ENCODE results near the gene MAFG. TPM values are rescaled to one million over a fixed set of nuclear protein-coding genes. Genes with fewer than 3 reads are reported as not detected.

The MAFG gene
- total and polyA plus RNA-seq, 9 of the 15 experiments (the other 6 are each of a cell fraction or from before 2014, with no cell fraction given): 1.1 to 58.1 (median 24.9) TPM

DNA sequence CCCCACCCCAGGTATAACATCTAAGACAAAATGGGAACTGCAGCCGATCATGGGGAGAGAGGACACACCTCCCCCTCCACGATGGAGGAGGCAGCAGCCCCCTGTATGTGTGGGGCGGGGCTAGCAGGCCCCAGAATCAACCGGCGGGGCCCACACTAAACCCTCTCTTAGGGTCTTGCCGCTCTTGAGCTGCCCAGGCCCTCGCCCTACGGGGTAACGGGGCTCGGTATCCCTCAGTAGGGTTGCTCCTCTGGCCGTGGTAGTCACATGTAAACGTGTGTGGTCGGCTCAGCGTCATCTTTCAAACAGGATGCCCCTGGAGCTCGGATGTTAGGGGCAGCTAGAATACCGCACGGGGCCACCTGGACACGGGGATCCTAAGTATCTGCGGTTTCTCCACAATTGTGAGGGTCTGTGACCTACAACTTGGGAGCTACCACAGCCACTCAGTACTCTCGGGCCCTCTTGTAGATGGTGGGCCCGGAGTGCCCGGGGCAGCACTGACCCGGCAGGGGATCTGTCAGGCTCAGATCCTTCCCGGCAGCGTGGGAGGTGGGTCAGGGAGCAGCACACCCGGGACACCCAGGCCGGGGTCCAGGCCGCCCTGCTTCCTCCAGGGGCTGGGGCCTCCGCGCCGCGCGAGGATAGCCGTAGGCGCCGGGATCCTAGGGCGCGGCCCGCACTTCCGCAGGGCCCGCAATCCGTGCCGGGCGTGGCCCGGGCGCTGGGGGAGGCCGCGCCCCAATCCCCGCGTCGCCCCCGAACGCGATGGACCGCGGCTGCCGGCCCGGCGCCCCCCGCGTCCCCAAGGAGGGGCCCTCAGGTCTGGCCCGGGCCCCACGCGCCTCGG is 57.2 kb downstream of the MAFG start (continued):
- TF ChIP-seq, protein P1, sequence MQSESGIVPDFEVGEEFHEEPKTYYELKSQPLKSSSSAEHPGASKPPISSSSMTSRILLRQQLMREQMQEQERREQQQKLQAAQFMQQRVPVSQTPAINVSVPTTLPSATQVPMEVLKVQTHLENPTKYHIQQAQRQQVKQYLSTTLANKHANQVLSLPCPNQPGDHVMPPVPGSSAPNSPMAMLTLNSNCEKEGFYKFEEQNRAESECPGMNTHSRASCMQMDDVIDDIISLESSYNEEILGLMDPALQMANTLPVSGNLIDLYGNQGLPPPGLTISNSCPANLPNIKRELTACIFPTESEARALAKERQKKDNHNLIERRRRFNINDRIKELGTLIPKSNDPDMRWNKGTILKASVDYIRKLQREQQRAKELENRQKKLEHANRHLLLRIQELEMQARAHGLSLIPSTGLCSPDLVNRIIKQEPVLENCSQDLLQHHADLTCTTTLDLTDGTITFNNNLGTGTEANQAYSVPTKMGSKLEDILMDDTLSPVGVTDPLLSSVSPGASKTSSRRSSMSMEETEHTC (IDR thresholded peaks at IDR 0.05): no peak
- no peak for TF ChIP-seq GTF2E2 (tag; IDR thresholded peaks at IDR 0.05)
- TF ChIP-seq, protein P2, sequence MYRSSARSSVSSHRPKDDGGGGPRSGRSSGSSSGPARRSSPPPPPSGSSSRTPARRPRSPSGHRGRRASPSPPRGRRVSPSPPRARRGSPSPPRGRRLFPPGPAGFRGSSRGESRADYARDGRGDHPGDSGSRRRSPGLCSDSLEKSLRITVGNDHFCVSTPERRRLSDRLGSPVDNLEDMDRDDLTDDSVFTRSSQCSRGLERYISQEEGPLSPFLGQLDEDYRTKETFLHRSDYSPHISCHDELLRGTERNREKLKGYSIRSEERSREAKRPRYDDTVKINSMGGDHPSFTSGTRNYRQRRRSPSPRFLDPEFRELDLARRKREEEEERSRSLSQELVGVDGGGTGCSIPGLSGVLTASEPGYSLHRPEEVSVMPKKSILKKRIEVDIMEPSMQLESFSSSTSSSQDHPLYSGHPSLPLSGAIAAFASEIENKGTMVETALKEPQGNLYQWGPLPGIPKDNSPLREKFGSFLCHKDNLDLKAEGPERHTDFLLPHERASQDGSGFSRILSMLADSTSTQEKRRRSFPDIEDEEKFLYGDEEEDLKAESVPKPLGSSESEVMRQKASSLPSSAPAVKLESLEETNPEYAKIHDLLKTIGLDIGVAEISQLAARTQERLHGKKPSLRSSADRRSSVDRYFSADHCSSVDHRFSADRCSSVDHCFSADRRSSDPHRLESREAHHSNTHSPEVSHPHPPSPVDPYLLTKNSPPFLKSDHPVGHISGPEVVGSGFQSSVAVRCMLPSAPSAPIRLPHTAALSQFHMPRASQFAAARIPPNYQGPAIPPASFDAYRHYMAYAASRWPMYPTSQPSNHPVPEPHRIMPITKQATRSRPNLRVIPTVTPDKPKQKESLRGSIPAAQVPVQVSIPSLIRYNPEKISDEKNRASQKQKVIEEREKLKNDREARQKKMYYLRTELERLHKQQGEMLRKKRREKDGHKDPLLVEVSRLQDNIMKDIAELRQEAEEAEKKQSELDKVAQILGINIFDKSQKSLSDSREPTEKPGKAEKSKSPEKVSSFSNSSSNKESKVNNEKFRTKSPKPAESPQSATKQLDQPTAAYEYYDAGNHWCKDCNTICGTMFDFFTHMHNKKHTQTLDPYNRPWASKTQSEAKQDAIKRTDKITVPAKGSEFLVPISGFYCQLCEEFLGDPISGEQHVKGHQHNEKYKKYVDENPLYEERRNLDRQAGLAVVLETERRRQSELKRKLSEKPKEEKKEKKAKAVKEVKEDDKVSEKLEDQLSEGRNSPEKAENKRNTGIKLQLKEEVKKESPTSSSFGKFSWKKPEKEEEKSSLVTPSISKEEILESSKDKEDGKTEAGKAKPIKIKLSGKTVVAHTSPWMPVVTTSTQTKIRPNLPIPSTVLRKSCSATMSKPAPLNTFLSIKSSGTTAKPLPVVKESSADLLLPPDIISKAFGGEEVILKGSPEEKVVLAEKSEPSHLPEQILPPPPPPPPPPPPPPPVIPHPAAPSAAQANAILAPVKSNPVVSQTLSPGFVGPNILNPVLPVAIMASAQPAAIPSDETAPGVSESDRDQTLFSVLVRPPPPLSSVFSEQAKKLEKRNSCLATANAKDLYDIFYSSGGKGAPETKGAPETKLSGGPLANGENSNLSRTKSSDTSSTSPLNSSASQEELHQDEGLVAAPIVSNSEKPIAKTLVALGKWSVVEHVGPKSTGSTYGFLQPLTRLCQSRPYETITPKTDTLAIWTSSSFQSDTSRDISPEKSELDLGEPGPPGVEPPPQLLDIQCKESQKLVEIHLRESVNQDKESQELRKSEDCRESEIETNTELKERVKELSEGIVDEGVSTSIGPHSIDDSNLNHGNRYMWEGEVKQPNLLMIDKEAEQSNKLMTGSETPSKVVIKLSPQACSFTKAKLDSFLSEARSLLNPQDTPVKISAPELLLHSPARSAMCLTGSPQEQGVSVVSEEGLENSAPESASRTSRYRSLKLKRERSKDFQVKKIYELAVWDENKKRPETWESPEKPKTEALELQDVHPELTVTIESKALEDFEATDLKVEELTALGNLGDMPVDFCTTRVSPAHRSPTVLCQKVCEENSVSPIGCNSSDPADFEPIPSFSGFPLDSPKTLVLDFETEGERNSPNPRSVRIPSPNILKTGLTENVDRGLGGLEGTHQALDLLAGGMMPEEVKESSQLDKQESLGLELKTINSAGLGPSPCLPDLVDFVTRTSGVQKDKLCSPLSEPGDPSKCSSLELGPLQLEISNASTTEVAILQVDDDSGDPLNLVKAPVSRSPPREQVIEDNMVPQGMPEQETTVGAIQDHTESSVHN (IDR thresholded peaks at IDR 0.05; ENCODE audit: borderline replicate concordance in 1 of 2, low read depth in 1 of 2): no peak
- no peak for TF ChIP-seq GABPA (tag; conservative IDR thresholded peaks at IDR 0.05; ENCODE audit: low read depth)
- TF ChIP-seq MEF2D (tag; conservative IDR thresholded peaks at IDR 0.05; ENCODE audit: low read depth): no peak
- TF ChIP-seq ZNF311 (CRISPR knock-in tag; IDR thresholded peaks at IDR 0.05): no peak
- TF ChIP-seq NUFIP1 (IDR thresholded peaks at IDR 0.05; ENCODE audit: partially characterized antibody): no peak
- TF ChIP-seq ZBTB8A (IDR thresholded peaks at IDR 0.05; ENCODE audit: partially characterized antibody): no peak
- TF ChIP-seq ELF2 (CRISPR knock-in tag; IDR thresholded peaks at IDR 0.05): 0 out of 2 replicates have a peak, but pooled peaks have one; percentile 34
- no peak for TF ChIP-seq MCM7 (IDR thresholded peaks at IDR 0.05)
- peak; percentile 60; the same call in 1 of the 2 replicates for TF ChIP-seq RB1 (IDR thresholded peaks at IDR 0.05; ENCODE audit: low read depth)
- TF ChIP-seq CHD1 (IDR thresholded peaks at IDR 0.05; ENCODE audit: low read length): peak; percentile 95
- no peak for TF ChIP-seq PHTF2 (CRISPR knock-in tag; IDR thresholded peaks at IDR 0.05)
